Fibroblast of mammary gland (primary cell): ENCODE results near the gene ADAT1.

ENCODE experiments used
- DNase-seq: peaks from one replicate; pipeline ENCODE4 v3.0.0-alpha.2; 2010; ENCODE audit warnings: low read depth
- H3K4me3 ChIP-seq: 2 replicates; pipeline ENCODE4 v1.5.1; 2011; ENCODE audit warnings: low read depth, mild to moderate bottlenecking, low read length, moderate library complexity; ENCODE audit not compliant: control insufficient read depth
- CTCF ChIP-seq: conservative IDR thresholded peaks from 2 replicates; pipeline ENCODE4 v1.5.1; 2011; ENCODE audit warnings: low read depth, low read length, inconsistent platforms; ENCODE audit not compliant: control insufficient read depth, insufficient read depth

The ADAT1 gene

GRCh38 chr16:75576384-75576811 is 46.7 kb downstream of the ADAT1 start:
- no peak for TF ChIP-seq CTCF
- no peak for DNase-seq

GRCh38 chr16:75575958-75576357 is 47.1 kb downstream of the ADAT1 start:
- DNase-seq: no peak
- TF ChIP-seq CTCF: no peak
- H3K4me3 ChIP-seq: no peak overlapping the region

More at GRCh38 chr16:75576384-75576811, 46.7 kb downstream of the ADAT1 start:
- no peak overlapping the region for H3K4me3 ChIP-seq

GRCh38 chr16:75573955-75574354 is 49.1 kb downstream of the ADAT1 start:
- no peak overlapping the region for H3K4me3 ChIP-seq
- TF ChIP-seq CTCF: no peak
- DNase-seq: no peak

- DNase-seq: peak; percentile 27
- TF ChIP-seq CTCF: no peak
- no peak overlapping the region for H3K4me3 ChIP-seq
Observed at GRCh38 chr16:75572864-75573542, 50.1 kb downstream of the ADAT1 start.

GRCh38 chr16:75570396-75571065 is 52.5 kb downstream of the ADAT1 start:
- DNase-seq: no peak
- TF ChIP-seq CTCF: no peak
- H3K4me3 ChIP-seq: no peak overlapping the region

- no peak for TF ChIP-seq CTCF
- no peak overlapping the region for H3K4me3 ChIP-seq
- no peak for DNase-seq
Observed at GRCh38 chr16:75567911-75568310, 55.2 kb downstream of the ADAT1 start.
